ENCODE measurements around the gene PITPNC1.

PITPNC1 gene

GRCh38 chr17:67563692-67564228 is 186.7 kb downstream of the PITPNC1 start:
- H3K4me3 ChIP-seq (ENCODE audit: low read depth, low read length): no peak overlapping the region
- ChIA-PET POLR2A (no interaction called here), CTCF (interaction anchor here (0.9 to 2.0 kb wide), 2 partner anchors 177 to 185 kb away, joined by 3 to 6 read pairs; no protein-coding TSS in a partner anchor)
- TF ChIP-seq, protein P1, sequence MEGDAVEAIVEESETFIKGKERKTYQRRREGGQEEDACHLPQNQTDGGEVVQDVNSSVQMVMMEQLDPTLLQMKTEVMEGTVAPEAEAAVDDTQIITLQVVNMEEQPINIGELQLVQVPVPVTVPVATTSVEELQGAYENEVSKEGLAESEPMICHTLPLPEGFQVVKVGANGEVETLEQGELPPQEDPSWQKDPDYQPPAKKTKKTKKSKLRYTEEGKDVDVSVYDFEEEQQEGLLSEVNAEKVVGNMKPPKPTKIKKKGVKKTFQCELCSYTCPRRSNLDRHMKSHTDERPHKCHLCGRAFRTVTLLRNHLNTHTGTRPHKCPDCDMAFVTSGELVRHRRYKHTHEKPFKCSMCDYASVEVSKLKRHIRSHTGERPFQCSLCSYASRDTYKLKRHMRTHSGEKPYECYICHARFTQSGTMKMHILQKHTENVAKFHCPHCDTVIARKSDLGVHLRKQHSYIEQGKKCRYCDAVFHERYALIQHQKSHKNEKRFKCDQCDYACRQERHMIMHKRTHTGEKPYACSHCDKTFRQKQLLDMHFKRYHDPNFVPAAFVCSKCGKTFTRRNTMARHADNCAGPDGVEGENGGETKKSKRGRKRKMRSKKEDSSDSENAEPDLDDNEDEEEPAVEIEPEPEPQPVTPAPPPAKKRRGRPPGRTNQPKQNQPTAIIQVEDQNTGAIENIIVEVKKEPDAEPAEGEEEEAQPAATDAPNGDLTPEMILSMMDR (IDR thresholded peaks at IDR 0.05; ENCODE audit: insufficient read depth, low read length, missing control alignments): no peak
- DNase-seq (ENCODE audit: low read depth, low spot score): no peak

GRCh38 chr17:67565068-67565467 is 188.0 kb downstream of the PITPNC1 start:
- TF ChIP-seq, protein P1 (IDR thresholded peaks at IDR 0.05; ENCODE audit: insufficient read depth, low read length, missing control alignments): no peak
- H3K4me3 ChIP-seq (ENCODE audit: low read depth, low read length): no peak overlapping the region
- POLR2A ChIA-PET: no interaction called here
- no peak for DNase-seq (ENCODE audit: low read depth, low spot score)
- CTCF ChIA-PET: no interaction called here

GRCh38 chr17:67566656-67567055 is 189.6 kb downstream of the PITPNC1 start:
- CTCF ChIA-PET: no interaction called here

GRCh38 chr17:67569015-67569451 is 192.0 kb downstream of the PITPNC1 start:
- POLR2A ChIA-PET: interaction anchor here (1.0 kb wide), 1 partner anchor 190 kb away, joined by 4 read pairs; no protein-coding TSS in a partner anchor
- CTCF ChIA-PET: interaction anchor here (1.1 to 1.3 kb wide), 3 partner anchors 12 to 61 kb away, joined by 3 read pairs; no protein-coding TSS in a partner anchor
- TF ChIP-seq, protein P1 (IDR thresholded peaks at IDR 0.05; ENCODE audit: insufficient read depth, low read length, missing control alignments): no peak
- H3K4me3 ChIP-seq (ENCODE audit: low read depth, low read length): no peak overlapping the region
- DNase-seq (ENCODE audit: low read depth, low spot score): no peak

More at GRCh38 chr17:67566656-67567055, 189.6 kb downstream of the PITPNC1 start:
- no peak overlapping the region for H3K4me3 ChIP-seq (ENCODE audit: low read depth, low read length)
- TF ChIP-seq, protein P1 (IDR thresholded peaks at IDR 0.05; ENCODE audit: insufficient read depth, low read length, missing control alignments): no peak
- POLR2A ChIA-PET: no interaction called here
- DNase-seq (ENCODE audit: low read depth, low spot score): no peak

DNA sequence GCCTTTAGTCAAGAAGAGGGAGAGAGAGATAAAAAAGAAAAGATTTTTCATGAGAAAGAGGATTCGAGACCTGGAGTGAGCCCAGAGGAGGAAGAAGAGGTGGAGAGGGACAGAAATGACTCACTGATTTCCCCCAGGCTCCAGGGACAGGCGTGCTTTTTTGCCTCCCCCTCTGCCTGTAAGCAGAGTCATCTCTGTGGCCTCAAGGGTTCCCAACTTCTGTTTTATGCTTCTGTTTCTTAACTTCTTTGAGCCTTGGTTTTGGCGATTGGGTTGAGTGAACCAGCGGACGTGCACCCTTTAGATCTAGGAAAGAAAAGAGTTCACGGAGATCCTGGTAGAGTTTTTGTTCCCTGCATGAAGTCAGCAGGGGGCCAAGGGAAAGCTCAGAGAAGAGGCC is 192.8 kb downstream of the PITPNC1 start:
- POLR2A ChIA-PET: interaction anchor here (1.0 kb wide), 1 partner anchor 191 kb away, joined by 4 read pairs; no protein-coding TSS in a partner anchor
- TF ChIP-seq, protein P1 (IDR thresholded peaks at IDR 0.05; ENCODE audit: insufficient read depth, low read length, missing control alignments): no peak
- no peak overlapping the region for H3K4me3 ChIP-seq (ENCODE audit: low read depth, low read length)
- CTCF ChIA-PET: interaction anchor here (1.1 kb wide), 1 partner anchor 57 kb away, joined by 3 read pairs; no protein-coding TSS in a partner anchor
- no peak for DNase-seq (ENCODE audit: low read depth, low spot score)

DNA sequence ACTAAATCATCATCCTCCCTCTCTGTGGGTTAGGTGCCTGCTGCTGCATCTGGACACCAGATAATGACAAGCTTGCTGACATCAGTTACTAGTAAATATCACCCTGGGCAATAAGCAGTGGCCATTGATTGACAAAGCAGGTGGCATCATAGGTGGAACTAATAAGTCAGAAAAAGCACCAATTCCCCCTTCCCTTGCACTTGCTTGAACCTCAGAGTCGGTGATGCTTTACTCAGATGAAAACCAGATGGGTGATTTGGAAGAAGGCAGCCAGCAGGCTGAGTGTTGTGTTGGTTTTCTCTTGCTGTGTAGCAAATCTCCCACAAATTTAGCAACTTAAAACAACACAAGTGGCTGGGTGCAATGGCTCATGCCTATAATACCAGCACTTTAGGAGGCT is 193.7 kb downstream of the PITPNC1 start:
- ChIA-PET CTCF (interaction anchor here (1.1 kb wide), 1 partner anchor 192 kb away, joined by 3 read pairs; no protein-coding TSS in a partner anchor), POLR2A (no interaction called here)
- DNase-seq (ENCODE audit: low read depth, low spot score): no peak
- no peak overlapping the region for H3K4me3 ChIP-seq (ENCODE audit: low read depth, low read length)
- TF ChIP-seq, protein P1 (IDR thresholded peaks at IDR 0.05; ENCODE audit: insufficient read depth, low read length, missing control alignments): no peak
